ENCODE data around the gene RNGTT. TPM values are rescaled to one million over a fixed set of nuclear protein-coding genes. Genes with fewer than 3 reads are reported as not detected.

RNGTT gene
- total and polyA plus RNA-seq, 12 donors, result 3.1 to 10.9 (median 8.6) TPM

- Histone ChIP-seq H3K9me3 (peaks cover 0 to 18% (median 6%) of the 10 kb centered on the region in 11 donors), H3K4me3 (no peak overlapping the region), H3K27ac (no peak overlapping the region), H3K27me3 (no peaks in the 10 kb centered on the region), H3K36me3 (no peaks in the 10 kb centered on the region), H3K4me1 (peaks cover 0 to 25% (median 0%) of the 10 kb centered on the region in 9 donors)
- TF ChIP-seq, protein P1, sequence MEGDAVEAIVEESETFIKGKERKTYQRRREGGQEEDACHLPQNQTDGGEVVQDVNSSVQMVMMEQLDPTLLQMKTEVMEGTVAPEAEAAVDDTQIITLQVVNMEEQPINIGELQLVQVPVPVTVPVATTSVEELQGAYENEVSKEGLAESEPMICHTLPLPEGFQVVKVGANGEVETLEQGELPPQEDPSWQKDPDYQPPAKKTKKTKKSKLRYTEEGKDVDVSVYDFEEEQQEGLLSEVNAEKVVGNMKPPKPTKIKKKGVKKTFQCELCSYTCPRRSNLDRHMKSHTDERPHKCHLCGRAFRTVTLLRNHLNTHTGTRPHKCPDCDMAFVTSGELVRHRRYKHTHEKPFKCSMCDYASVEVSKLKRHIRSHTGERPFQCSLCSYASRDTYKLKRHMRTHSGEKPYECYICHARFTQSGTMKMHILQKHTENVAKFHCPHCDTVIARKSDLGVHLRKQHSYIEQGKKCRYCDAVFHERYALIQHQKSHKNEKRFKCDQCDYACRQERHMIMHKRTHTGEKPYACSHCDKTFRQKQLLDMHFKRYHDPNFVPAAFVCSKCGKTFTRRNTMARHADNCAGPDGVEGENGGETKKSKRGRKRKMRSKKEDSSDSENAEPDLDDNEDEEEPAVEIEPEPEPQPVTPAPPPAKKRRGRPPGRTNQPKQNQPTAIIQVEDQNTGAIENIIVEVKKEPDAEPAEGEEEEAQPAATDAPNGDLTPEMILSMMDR (IDR thresholded peaks at IDR 0.05), result no peak
- ATAC-seq (no peak), DNase-seq (no peak)
- WGBS, 2 donors, result 62 to 64% methylated on average over 1 of the region's 1 CpG
- intact Hi-C loops (cut with DNase I), result no loop called here
These were observed 152.7 kb downstream of the RNGTT start for GRCh38 chr6:88810701-88811100.

DNA sequence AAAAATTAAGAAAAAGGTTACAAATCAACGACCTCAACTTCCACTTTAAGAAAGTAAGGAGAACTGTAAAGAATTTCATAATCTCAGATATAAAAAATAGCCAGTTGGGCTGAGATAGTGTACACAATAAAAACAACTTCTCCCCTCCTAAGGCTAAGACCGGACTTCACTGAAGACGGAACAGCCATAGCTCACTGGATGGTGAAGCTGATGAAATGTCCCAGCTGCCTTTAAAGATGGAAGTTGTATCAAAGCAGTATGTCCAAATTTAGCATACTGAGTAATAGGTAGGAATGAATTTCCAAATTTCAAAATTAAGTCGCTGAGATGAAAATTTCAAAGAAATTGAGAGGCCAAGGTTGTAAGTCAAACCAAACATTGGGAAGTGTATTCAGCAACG lies 153.3 kb downstream of the RNGTT start:
- no peak overlapping the region for H3K27ac ChIP-seq

GRCh38 chr6:88808381-88808780 lies 155.0 kb downstream of the RNGTT start:
- ATAC-seq (no peak), DNase-seq (no peak)
- Histone ChIP-seq H3K27ac (no peak overlapping the region), H3K4me3 (no peak overlapping the region), H3K9me3 (peaks cover 0 to 18% (median 6%) of the 10 kb centered on the region in 11 donors), H3K36me3 (no peaks in the 10 kb centered on the region), H3K27me3 (no peaks in the 10 kb centered on the region), H3K4me1 (peaks cover 0 to 11% (median 0%) of the 10 kb centered on the region in 9 donors)
- intact Hi-C loops (cut with DNase I), result no loop called here
- TF ChIP-seq, protein P1 (IDR thresholded peaks at IDR 0.05), result no peak

More for the DNA sequence above, 153.3 kb downstream of the RNGTT start:
- TF ChIP-seq, protein P1 (IDR thresholded peaks at IDR 0.05), result no peak
- H3K36me3 ChIP-seq, result no peaks in the 10 kb centered on the region
- no peaks in the 10 kb centered on the region for H3K27me3 ChIP-seq
- intact Hi-C loops (cut with DNase I), result no loop called here
- WGBS, 2 donors, result 82 to 89% methylated on average over 5 of the region's 5 CpGs
- peaks cover 0 to 18% (median 0%) of the 10 kb centered on the region in 9 donors for H3K4me1 ChIP-seq
- peaks cover 0 to 18% (median 6%) of the 10 kb centered on the region in 11 donors for H3K9me3 ChIP-seq
- H3K4me3 ChIP-seq, result no peak overlapping the region
- ATAC-seq, result no peak
- no peak for DNase-seq

DNA sequence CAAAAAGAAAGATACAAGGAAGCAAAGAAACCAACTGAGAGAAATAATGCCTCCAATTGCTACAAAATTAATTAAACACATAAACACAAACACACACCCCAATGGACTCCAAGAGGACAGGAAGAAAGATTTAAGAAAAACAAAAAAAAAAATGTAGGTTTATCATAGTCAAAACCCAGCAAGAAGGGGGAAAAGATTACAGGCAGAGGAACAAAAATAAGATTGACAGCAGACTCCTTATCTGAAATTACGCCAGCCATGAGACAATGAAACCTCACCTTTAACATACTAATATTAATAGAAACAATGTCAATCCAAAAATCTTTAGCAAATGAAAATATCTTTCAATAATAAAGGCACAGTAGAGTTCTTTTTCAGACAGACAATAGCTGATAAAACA lies 155.8 kb downstream of the RNGTT start:
- no peak for ATAC-seq
- H3K36me3 ChIP-seq, result no peaks in the 10 kb centered on the region
- H3K9me3 ChIP-seq, result peaks cover 0 to 18% (median 6%) of the 10 kb centered on the region in 11 donors
- TF ChIP-seq, protein P1 (IDR thresholded peaks at IDR 0.05), result no peak
- peaks cover 0 to 11% (median 0%) of the 10 kb centered on the region in 9 donors for H3K4me1 ChIP-seq
- WGBS, 2 donors, result 88 to 97% methylated on average over 1 of the region's 1 CpG
- no peak for DNase-seq
- H3K27ac ChIP-seq, result no peak overlapping the region
- intact Hi-C loops (cut with DNase I), result no loop called here
- H3K27me3 ChIP-seq, result no peaks in the 10 kb centered on the region
- H3K4me3 ChIP-seq, result no peak overlapping the region

Data from heart right ventricle (tissue), 16 donors.